MCF 10A (cell line): ENCODE results near the gene PCSK6. TPM values are rescaled to one million over a fixed set of nuclear protein-coding genes. Genes with fewer than 3 reads are reported as not detected.

Source experiments
- BruUV-seq: library from RNA; stranded (reverse); fragments of 400-500 nt; replicated peaks from 2 replicates; lab custom pipeline; 2021; lab: Mats Ljungman, UMichigan
- CTCF ChIA-PET: fragments of 300-600 bp; sonication (Branson Sonifier 250); formaldehyde crosslinking; extraction: SDS; loops from one replicate; lab custom pipeline; 2021; ENCODE audit warnings: antibody characterized with exemption, inconsistent platforms; lab: Yijun Ruan, JAX
- POLR2A ChIA-PET: fragments of 300-600, 350-650 bp; sonication (Branson Sonifier 250); formaldehyde crosslinking; extraction: SDS; loops from one replicate; lab custom pipeline; 2020; ENCODE audit warnings: antibody characterized with exemption, inconsistent platforms; lab: Yijun Ruan, JAX
- DNase-seq: peaks from one replicate; pipeline ENCODE4 v3.0.0-alpha.2; 2018; ENCODE audit not compliant: unreplicated experiment
- H3K27ac Mint-ChIP-seq: one replicate; pipeline ENCODE4 v1.8.0; 2022; ENCODE audit warnings: mild to moderate bottlenecking, low read depth, mixed read lengths; ENCODE audit not compliant: unreplicated experiment
- H3K27me3 Mint-ChIP-seq: one replicate; pipeline ENCODE4 v1.8.0; 2022; ENCODE audit warnings: mixed read lengths; ENCODE audit not compliant: insufficient read depth, unreplicated experiment
- H3K36me3 Mint-ChIP-seq: one replicate; pipeline ENCODE4 v1.8.0; 2022; ENCODE audit warnings: mild to moderate bottlenecking, moderate library complexity, mixed read lengths; ENCODE audit not compliant: insufficient read depth, unreplicated experiment
- H3K4me1 Mint-ChIP-seq: one replicate; pipeline ENCODE4 v1.8.0; 2022; ENCODE audit warnings: mixed read lengths; ENCODE audit not compliant: insufficient read depth, unreplicated experiment
- H3K4me3 Mint-ChIP-seq: one replicate; pipeline ENCODE4 v1.8.0; 2022; ENCODE audit warnings: mild to moderate bottlenecking, moderate library complexity, mixed read lengths; ENCODE audit not compliant: unreplicated experiment
- H3K9me3 Mint-ChIP-seq: one replicate; pipeline ENCODE4 v1.8.0; 2022; ENCODE audit warnings: mixed read lengths; ENCODE audit not compliant: unreplicated experiment
- CTCF ChIP-seq: fragments of 200-600 bp; IDR thresholded peaks from one replicate; pipeline ENCODE4 v1.8.0; 2022; ENCODE audit warnings: antibody characterized with exemption, mild to moderate bottlenecking; ENCODE audit not compliant: unreplicated experiment
- intact Hi-C: fragments of 100-400 bp; cut with micrococcal nuclease; formaldehyde crosslinking; loops from 2 replicates; pipeline ENCODE4 v1.14.1; 2022
- total RNA-seq: library from RNA; stranded (reverse); gene quantifications from 2 replicates; pipeline ENCODE4 v1.2.3, GENCODE V29; 2022

PCSK6 gene
- total RNA-seq, 1 experiment from 2014 or later: 30.8 TPM

GRCh38 chr15:101374326-101374725 lies 115.2 kb downstream of the PCSK6 start:
- no peak for TF ChIP-seq CTCF
- no TSS peak for BruUV-seq
- DNase-seq: no peak
- H3K4me1 Mint-ChIP-seq: no peaks in the 10 kb centered on the region
- no peaks in the 10 kb centered on the region for H3K27me3 Mint-ChIP-seq
- intact Hi-C loops: no loop called here
- no peak overlapping the region for H3K4me3 Mint-ChIP-seq
- no peak overlapping the region for H3K27ac Mint-ChIP-seq
- peaks cover 6% of the 10 kb centered on the region for H3K36me3 Mint-ChIP-seq
- ChIA-PET CTCF (no interaction called here), POLR2A (interaction anchor here (0.6 kb wide), 1 partner anchor 26 kb away, joined by 3 read pairs; no protein-coding TSS in a partner anchor)
- H3K9me3 Mint-ChIP-seq: no peaks in the 10 kb centered on the region

GRCh38 chr15:101373577-101373976 lies 115.9 kb downstream of the PCSK6 start:
- no TSS peak for BruUV-seq
- Mint-ChIP-seq H3K9me3 (no peaks in the 10 kb centered on the region), H3K27me3 (no peaks in the 10 kb centered on the region), H3K4me3 (no peak overlapping the region), H3K27ac (no peak overlapping the region), H3K36me3 (peaks cover 6% of the 10 kb centered on the region), H3K4me1 (no peaks in the 10 kb centered on the region)
- CTCF ChIA-PET: no interaction called here
- intact Hi-C loops: no loop called here
- DNase-seq: no peak
- POLR2A ChIA-PET: interaction anchor here (0.6 kb wide), 1 partner anchor 25 kb away, joined by 3 read pairs; no protein-coding TSS in a partner anchor
- no peak for TF ChIP-seq CTCF

GRCh38 chr15:101372960-101373525 lies 116.5 kb downstream of the PCSK6 start:
- no TSS peak for BruUV-seq
- Mint-ChIP-seq H3K36me3 (peaks cover 6% of the 10 kb centered on the region), H3K4me3 (no peak overlapping the region), H3K27ac (no peak overlapping the region), H3K27me3 (no peaks in the 10 kb centered on the region), H3K4me1 (no peaks in the 10 kb centered on the region), H3K9me3 (no peaks in the 10 kb centered on the region)
- intact Hi-C loops: loop anchor here (1.0 kb wide), 1 partner anchor 48 kb away; no protein-coding TSS in a partner anchor
- POLR2A ChIA-PET: no interaction called here
- CTCF ChIA-PET: no interaction called here
- TF ChIP-seq CTCF: no peak
- no peak for DNase-seq

- Mint-ChIP-seq H3K36me3 (peaks cover 6% of the 10 kb centered on the region), H3K9me3 (no peaks in the 10 kb centered on the region), H3K27ac (no peak overlapping the region), H3K4me3 (no peak overlapping the region), H3K4me1 (no peaks in the 10 kb centered on the region), H3K27me3 (no peaks in the 10 kb centered on the region)
- no peak for TF ChIP-seq CTCF
- POLR2A ChIA-PET: no interaction called here
- BruUV-seq: no TSS peak
- CTCF ChIA-PET: no interaction called here
- intact Hi-C loops: loop anchor here (1.0 kb wide), 1 partner anchor 47 kb away; no protein-coding TSS in a partner anchor
- no peak for DNase-seq
Measured at GRCh38 chr15:101372149-101372577, 117.3 kb downstream of the PCSK6 start.
